HG03039 (cell line): ENCODE results near the gene HIPK4.
A peak's percentile ranks its signal among the peaks of the same experiment; 100 is the strongest.

Source experiments
- ATAC-seq: cut with Tn5 transposase; IDR thresholded peaks from one replicate; pipeline ENCODE4 v1.9.1; 2021; ENCODE audit warnings: mild to moderate bottlenecking, moderate library complexity; ENCODE audit not compliant: unreplicated experiment

Gene HIPK4

DNA sequence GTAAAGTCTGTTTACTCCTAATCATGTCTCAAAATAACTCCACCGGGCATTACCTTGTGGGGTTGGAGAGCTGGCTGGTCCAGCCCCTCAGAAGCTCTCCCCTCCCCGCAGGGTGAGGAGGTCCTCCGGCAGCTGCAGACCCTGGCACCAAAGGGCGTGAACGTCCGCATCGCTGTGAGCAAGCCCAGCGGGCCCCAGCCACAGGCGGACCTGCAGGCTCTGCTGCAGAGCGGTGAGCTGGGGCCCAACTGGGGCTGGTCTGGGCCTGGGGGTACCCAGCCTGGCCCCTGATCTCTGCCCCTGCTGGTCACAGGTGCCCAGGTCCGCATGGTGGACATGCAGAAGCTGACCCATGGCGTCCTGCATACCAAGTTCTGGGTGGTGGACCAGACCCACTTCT lies 20.2 kb downstream of the HIPK4 start:
- no peak for ATAC-seq

- ATAC-seq, result no peak
Measured at GRCh38 chr19:40367577-40368434, 22.2 kb downstream of the HIPK4 start.

DNA sequence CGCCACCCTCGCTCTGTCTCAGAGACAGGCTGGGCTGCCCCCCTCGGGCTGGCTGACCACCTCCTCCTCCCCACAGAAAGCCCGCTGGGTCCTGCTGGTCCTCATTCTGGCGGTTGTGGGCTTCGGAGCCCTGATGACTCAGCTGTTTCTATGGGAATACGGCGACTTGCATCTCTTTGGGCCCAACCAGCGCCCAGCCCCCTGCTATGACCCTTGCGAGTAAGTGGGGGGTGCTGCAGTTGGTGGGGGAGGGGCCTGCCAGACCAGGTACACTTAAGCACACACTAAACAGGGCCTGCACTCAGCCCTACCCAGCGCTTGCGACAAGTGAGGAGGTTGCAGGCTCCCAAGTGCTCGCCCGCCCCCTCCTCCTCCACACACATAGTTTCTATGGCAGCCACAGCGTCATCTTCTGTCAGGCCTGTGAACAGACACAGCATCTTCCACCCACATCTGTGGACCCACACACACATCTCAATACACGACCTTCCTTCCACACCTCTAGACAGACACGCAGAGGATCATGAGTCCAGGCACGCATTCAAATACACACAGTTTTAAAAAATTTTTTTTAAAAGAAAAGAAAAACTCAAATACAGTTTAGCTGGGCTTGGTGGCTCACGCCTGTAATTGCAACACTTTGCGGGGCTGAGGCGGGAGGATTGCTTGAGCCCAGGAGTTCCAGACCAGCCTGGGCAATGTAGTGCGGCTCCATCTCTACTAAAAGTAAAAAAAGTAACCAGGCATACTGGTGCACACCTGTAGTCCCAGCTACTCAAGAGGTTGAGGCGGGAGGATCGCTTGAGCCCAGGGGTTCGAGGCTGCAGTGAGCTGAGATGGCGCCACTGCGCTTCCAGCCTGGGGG lies 23.1 kb downstream of the HIPK4 start:
- ATAC-seq, result no peak

GRCh38 chr19:40365613-40366401 lies 24.2 kb downstream of the HIPK4 start:
- no peak for ATAC-seq

DNA sequence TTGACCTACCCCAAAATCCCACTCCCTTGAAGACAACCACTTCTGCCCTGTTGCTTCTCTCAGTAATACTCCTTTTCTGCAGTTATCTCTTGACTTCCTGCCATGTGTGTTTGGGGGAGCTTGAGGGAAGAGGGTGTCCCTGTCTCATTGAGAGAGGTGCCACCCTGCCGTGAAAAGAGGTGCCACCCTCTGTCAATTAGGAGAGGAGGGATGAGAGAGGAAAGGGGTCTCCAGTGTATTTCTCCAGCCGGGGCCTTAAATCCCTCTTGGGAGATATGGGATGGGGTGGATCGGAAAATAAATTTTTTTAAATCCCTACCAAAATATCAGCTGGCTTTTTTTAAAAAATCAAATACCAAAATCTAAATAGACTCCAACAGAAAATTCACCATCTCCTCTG lies 25.0 kb downstream of the HIPK4 start:
- ATAC-seq, result no peak

- no peak for ATAC-seq
Measured at GRCh38 chr19:40363069-40363468, 26.9 kb downstream of the HIPK4 start.

GRCh38 chr19:40362160-40362559 lies 27.8 kb downstream of the HIPK4 start:
- ATAC-seq, result no peak

DNA sequence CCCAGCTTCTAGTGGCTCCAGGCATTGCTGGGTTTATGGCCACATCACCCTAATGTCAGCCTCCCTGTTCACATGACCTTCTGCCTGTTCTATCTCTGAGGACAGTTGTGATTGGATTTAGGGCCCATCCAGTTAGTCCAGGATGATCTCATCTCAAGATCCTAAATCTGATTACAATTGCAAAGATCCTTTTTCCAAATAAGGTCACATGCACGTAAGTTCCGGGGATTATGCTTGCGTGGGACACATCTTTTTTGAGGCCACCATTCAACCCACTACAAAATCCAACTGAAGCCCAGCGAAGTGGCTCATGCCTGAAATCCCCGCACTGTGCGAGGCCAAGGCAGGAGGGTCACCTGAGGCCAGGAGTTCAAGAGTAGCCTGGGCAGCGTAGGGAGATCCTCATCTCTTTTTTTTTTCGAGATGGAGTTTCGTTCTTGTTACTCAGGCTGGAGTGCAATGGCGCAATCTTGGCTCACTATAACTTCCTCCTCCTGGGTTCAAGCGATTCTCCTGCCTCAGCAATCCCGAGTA lies 29.2 kb downstream of the HIPK4 start:
- ATAC-seq, result no peak

GRCh38 chr19:40360020-40360707 lies 29.8 kb downstream of the HIPK4 start:
- no peak for ATAC-seq

- no peak for ATAC-seq
Measured at GRCh38 chr19:40358773-40359172, 31.2 kb downstream of the HIPK4 start.

DNA sequence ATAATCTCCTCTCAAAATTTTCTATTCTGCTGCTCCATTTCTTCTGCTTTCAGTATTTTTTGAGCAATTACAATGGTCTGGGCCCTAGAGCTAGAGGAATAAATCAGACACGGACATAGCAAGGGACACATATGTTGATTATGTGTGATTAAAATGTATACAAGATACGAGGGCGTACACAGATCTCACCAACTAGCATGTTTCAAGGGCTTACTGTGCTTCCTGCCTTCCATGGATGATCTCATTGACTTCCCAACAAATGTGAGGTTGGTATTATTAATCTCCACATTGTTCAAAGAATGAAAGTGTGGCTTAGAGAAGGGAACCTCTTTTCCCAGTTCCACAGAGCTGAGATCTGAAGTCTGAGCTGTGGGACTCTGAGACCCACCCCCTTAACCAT lies 32.3 kb downstream of the HIPK4 start:
- no peak for ATAC-seq

DNA sequence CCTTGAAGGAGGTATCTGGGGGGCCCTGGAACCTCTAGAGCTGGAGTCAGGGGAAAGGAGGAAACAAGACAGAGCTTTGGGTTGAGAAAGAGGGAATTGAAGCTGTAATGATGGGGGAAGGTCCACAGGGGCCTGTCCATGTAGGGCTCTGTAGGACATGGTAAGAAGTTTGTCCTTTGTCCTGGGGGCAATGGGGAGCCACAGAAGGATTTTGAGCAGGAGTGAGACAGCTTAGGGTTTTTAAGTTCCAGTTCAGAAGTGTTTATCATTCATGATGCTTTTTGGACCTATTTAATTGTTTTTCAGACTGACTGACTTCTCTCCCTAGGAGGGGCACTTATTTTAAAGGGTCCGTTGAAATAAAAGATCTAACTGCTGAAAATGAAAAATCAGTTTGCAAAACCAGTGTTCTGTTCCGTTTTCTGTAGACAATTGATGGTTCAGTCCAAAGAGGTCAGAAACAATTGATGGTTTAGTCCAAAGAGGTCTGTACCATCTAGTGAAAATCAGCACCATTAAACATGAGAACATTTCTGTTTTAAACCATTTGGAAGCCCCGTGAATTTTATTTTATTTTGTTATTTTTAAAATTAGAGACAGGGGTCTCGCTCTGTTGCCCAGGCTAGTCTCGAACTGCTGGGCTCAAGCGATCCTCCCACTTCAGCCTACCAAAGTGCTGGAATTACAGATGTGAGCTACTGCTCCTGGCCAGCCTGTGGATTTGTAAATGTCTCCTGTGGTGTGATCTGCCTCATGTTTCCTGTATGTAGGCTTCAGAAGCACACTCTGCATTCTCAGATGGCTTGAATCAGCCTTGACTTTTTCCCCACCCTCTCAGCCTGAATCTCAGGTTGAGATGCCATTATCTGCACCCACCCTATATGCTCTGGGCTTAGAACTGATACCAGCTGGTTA lies 33.0 kb downstream of the HIPK4 start:
- ATAC-seq, result no peak

DNA sequence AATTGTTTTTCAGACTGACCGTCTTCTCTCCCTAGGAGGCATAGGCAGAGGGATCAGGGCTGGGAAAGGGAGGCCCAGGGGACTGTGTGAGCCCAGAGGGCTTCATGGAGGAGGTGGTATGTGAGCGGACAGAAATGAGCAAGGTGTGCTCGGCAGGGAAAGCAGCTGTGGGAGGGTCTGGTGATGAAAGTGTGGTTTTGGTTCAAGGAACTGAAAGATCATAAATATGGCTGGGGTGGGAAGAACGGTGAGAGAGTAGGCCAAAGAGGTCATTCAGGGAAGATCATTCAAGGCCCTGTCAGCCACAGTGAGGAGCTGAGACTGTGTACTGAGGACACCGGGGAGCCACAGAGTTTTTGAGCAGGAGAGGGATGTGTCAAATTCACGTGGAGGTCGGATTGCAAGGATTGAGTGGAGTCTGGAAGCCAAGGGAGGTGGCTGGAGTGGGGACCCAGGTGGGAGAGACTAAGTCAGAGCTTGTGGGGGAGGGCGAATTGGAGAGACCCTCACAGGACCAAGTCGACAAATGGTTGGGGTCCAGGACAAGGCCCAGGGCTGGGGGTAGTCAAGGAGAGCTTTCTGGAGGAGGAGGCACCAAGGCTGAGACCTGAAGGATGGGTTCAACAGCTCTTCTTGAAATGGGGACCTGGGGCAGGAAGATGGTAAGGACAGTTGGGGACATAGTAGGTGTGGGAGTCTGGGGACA lies 33.9 kb downstream of the HIPK4 start:
- ATAC-seq, result no peak

- ATAC-seq, result no peak
Measured at GRCh38 chr19:40348961-40349507, 40.9 kb downstream of the HIPK4 start.

GRCh38 chr19:40348125-40348913 lies 41.7 kb downstream of the HIPK4 start, which contains the start of the genes C19orf47 and PLD3:
C19orf47 (minus strand) TSS chr19:40348397; CDS start chr19:40341857, 6,540 bp downstream.
PLD3 (plus strand) TSS chr19:40348695; CDS start chr19:40366484, 17,789 bp downstream.
- peak; percentile 87 for ATAC-seq

DNA sequence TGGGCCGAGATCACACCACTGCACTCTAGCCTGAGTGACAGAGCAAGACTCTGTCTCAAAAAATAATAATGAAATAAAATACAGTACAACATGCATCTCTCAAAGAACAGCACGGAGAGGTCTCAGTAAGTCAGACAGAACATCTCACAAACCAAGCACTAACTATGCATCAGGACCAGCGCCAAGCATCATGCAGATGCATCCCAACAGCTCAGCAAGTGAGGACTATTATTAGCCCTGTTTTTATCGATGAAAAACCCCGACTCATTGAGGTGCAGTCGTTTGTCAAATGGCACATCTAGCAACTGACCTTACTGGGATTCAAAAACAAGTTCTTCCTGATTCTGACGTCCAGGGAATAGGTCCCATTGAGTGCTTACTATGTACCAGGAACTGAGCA lies 45.6 kb downstream of the HIPK4 start:
- ATAC-seq, result no peak

GRCh38 chr19:40342644-40343311 lies 47.2 kb downstream of the HIPK4 start:
- no peak for ATAC-seq
